ENCODE measurements around the gene NETO2.

- TF ChIP-seq POLR2AphosphoS5 (IDR thresholded peaks at IDR 0.05; ENCODE audit: control insufficient read depth, insufficient read depth, low read depth, low read length) (no peak), CTCF (IDR thresholded peaks at IDR 0.05 in 2 of 3, conservative IDR thresholded peaks at IDR 0.05 in 1 of 3; ENCODE audit: insufficient read depth in 2 of 3, low read depth in 1 of 3, low read length in 3 of 3) (no peak), GABPA (tag; conservative IDR thresholded peaks at IDR 0.05; ENCODE audit: low read depth) (no peak), REST (IDR thresholded peaks at IDR 0.05; ENCODE audit: borderline replicate concordance) (no peak), REST (CRISPR knock-in tag; IDR thresholded peaks at IDR 0.05; ENCODE audit: low read depth) (no peak), JUN (IDR thresholded peaks at IDR 0.05; ENCODE audit: borderline replicate concordance, low read depth, low read length) (no peak), JUN (CRISPR knock-in tag; IDR thresholded peaks at IDR 0.05; ENCODE audit: borderline replicate concordance) (no peak), CEBPB (tag; IDR thresholded peaks at IDR 0.05) (no peak), ZNF121 (CRISPR knock-in tag; conservative IDR thresholded peaks at IDR 0.05) (no peak), NFE2 (IDR thresholded peaks at IDR 0.05; ENCODE audit: low read depth) (no peak), EP300 (IDR thresholded peaks at IDR 0.05; ENCODE audit: low read length) (no peak), CSDE1 (IDR thresholded peaks at IDR 0.05) (no peak), HDAC1 (IDR thresholded peaks at IDR 0.05) (no peak)
- TF ChIP-seq, protein P1, sequence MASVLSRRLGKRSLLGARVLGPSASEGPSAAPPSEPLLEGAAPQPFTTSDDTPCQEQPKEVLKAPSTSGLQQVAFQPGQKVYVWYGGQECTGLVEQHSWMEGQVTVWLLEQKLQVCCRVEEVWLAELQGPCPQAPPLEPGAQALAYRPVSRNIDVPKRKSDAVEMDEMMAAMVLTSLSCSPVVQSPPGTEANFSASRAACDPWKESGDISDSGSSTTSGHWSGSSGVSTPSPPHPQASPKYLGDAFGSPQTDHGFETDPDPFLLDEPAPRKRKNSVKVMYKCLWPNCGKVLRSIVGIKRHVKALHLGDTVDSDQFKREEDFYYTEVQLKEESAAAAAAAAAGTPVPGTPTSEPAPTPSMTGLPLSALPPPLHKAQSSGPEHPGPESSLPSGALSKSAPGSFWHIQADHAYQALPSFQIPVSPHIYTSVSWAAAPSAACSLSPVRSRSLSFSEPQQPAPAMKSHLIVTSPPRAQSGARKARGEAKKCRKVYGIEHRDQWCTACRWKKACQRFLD (CRISPR knock-in tag; IDR thresholded peaks at IDR 0.05) = no peak
- TF ChIP-seq, protein P2, sequence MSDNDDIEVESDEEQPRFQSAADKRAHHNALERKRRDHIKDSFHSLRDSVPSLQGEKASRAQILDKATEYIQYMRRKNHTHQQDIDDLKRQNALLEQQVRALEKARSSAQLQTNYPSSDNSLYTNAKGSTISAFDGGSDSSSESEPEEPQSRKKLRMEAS (CRISPR knock-in tag; IDR thresholded peaks at IDR 0.05) = no peak
These were observed 82.5 kb downstream of the NETO2 start for GRCh38 chr16:47061204-47061603.
